HG03135 (cell line): ENCODE measurements around the gene PLPP6.

Source experiments
- ATAC-seq: cut with Tn5 transposase; IDR thresholded peaks from one replicate; pipeline ENCODE4 v1.9.1; 2021; ENCODE audit warnings: mild to moderate bottlenecking, moderate library complexity; ENCODE audit not compliant: unreplicated experiment

PLPP6 gene

DNA sequence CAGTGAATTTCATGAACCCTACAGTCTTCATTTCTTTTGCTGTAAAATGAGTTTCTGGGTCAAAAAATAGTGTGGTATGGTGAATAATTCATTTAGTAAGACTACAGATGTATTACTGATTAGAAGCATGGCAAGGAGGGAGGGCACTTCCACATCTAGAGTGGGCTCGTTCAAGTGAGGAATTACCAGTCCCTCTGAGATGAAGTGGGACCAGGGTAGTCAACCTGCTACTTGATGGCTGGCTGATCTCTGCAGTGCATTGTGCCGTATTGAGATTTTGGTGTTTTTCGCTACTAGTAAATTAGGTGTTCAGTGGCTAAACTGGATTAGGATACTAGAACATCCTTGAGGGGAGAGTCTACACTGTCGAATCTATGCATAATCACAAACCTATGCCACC, 28.1 kb downstream of the PLPP6 start:
- peak; percentile 56 for ATAC-seq

DNA sequence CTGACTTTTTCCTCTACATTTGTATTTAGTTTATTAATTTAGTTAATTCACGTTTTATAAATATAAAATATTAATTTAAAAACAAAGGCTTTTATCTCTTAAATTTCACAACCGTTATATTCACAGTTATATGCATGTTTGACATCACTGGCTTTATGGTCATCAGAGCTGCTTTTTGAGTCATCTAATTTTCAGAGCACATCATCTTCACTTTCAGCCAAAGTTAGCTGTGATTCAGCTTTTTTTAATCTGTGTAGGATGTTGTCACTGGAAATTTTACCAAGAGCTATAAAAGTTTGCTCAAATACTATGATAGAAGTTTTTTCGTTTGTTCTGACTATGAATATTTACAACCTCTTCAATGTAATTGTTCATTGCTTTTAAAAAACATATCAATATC, 29.7 kb downstream of the PLPP6 start:
- ATAC-seq: no peak

DNA sequence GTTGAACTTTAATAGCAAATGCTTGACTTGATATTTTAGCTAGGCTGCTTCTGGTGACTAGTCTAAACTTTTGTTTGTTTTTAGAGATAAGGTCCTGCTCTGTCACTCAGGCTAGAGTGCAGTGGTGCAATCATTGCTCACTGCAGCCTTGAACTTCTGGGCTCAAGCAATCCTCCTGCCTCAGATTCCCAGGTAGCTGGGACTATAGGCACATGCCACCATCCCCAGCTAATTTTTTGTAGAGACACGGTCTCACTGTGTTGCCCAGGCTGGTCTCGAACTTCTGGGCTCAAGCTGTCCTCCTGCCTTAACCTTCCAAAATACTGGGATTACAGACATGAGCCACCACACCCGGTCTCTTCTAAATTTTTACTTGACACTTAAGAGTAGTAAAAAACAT, 38.0 kb downstream of the PLPP6 start:
- no peak for ATAC-seq

DNA sequence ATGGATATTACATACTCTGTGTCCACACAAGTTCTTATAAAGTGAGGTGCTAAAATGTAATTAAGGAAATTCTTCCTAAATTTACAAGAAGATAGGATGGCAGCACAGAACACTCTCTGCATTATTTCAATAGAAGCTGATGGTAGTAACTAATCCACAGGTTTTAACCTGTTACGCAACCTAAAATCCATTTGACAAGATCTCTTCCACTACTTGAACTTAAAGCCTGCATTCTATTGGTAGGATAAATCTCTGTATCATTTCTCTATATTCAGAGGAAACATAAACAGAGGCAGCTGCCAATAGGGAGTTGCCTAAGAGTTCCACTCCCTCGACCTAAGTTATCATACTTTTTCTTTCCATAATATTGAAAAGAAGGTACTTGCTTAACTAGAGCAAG, 38.8 kb downstream of the PLPP6 start:
- no peak for ATAC-seq

DNA sequence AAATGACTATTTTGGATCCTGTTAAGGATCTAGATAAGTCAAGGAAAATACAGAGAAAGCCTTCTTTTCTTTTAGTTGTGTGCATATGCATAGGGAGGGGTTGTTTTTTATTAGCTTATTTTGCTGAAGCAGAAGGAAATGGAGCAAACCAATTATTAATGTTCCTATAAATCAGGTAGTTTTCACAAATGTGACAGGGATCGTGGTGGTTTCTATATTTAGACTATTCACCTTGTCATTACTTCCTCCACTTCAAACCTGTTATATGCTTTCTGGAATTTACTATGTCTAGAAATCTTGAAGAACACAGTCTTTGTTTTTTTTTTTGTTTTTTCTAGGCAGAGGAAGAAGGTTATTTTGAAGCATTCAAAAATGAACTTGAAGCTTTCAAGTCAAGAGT, 39.4 kb downstream of the PLPP6 start:
- no peak for ATAC-seq

DNA sequence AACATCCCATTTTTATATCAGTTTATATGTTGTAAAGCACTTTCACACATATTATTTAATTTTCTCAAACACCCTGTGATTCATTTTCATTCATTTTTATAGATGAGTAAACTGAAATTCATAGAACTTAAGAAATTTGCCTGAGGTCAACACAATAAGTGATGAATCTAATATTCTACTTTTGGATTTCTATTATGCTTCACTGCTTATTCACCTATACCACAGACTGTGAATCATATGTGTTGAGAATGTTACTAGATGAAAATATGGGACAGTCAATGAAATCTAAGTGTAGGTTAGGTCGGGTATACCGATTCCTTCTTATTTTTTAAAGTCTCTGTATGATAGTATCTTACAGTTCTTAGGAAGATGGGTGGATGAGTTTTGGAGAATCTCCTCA, 42.0 kb downstream of the PLPP6 start:
- ATAC-seq: no peak

DNA sequence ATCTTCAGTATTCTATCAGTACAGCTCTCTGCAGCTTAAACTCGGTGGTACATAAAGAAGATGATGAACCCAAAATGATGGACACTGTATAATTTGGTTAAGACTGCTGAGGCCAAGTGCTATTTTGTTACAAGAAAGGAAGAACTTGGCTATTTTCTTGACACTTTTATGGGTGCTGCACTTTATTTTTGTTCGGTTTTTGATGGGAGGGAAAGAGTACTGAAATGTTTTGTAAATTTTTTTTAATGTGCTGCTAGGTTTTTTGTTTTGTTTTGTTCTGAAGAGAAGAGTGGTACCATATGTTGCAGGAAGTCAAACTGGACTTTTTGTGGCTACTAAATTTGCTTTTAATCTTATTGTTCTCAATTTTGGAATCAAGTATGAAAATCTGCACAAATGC, 43.9 kb downstream of the PLPP6 start:
- no peak for ATAC-seq

DNA sequence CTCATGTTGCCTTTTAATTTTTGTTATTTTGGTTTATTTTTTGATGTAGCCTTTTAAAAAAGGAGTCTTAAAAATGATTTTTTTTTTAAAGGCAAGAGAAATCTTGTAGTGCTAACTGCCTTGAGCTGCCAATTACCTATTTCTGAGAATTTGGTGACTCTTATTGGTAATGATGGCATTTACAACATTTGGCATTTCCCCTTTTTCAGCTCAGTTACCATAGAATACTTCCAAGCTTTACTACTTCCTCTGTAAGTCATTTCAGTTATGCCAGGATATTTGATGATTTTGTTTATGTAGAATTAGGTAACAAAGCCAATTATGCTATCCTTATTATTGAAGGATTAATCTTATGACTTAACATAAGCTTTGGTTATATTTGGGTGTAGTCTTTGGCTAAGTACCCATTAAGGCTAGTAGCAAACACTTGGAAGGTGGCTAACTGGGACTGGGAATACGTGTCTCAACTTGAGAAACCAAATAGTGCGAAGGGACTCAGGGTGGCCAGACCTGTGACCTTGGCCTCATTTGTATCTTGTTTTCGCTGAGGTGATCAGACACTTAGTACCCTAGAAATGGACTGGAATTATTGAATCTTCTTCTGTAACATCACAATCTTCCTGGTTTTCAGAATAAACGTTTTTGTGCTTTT, 45.0 kb downstream of the PLPP6 start:
- ATAC-seq: no peak

DNA sequence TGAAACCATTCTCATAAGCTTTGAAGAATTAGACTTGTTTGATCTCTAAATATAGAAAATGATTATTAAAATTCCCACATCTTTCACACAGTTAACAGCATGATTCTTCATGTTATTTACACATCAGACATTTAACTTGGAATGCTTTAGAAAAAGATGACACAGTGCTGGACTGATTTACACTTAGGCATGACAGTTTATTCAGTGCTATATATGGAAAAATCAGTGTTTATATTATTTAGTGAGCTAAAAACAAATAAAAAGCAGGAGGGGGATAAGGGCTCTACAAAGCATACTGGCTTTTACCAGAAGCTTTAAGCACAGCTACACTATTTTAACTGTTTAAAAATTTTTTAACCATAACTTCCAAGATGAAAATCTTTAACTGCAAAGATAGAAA, 47.3 kb downstream of the PLPP6 start:
- ATAC-seq: no peak

DNA sequence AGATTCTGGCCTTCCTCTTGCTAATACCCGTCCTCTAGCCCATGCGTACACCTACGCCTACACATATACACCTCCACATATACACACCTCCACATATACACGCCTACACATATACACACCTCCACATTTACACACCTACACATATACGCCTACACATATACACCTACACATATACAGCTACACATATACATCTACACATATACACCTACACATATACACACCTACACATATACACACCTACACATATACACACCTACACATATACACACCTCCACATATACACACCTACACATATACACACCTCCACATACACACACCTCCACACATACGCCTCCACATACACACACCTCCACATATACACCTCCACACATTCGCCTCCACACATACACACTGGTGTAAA, 51.8 kb downstream of the PLPP6 start:
- no peak for ATAC-seq

DNA sequence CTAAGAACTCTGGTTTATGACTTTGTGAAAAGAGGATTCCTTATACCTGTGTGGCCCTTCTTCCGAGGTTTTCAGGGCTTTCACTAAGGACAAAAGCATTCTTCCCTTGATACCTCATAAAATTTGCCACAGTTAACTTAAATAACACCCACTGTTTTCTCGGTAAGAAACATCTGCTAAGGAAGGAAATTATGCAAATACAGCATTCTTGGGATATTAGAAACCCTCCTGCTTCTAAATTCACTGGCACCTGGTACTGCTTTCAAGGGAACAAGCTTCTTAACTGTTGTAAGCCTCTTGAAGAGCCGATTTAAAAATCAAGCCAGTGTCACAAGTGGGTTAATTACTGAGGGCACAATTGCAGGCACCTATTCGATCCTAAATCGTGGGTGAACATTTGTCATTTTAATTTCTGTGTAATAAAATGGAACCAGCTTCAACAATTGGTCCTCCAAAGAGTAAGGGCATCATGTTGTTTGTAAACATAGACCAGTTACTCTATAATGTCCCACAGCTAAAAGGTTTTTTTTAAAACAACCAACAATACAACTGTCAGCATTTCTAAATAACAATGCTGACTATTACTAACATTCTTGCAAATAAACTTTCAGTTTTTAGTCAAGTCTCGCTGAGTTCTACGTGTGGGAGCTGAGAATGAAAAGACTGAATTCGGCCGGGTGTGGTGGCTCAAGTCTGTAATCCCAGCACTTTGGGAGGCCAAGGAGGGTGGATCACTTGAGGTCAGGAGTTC, 52.3 kb downstream of the PLPP6 start:
- ATAC-seq: no peak
